MM.1S (cell line): Measurements from ENCODE around the gene POLL.

ENCODE experiments used
- DNase-seq: peaks from one replicate; pipeline ENCODE4 v3.0.0-alpha.2; 2015
- H2AFZ ChIP-seq: fragments of 300-600 bp; sonication (generic); 2 replicates; pipeline ENCODE4 v1.6.0; 2016; ENCODE audit warnings: antibody characterized with exemption, low read length
- H3F3A ChIP-seq: fragments of 300-600 bp; sonication (generic); 2 replicates; pipeline ENCODE4 v1.6.1; 2016; ENCODE audit warnings: mild to moderate bottlenecking, antibody characterized with exemption, low read length, moderate library complexity, mixed read lengths; ENCODE audit not compliant: insufficient read depth
- H3K27ac ChIP-seq: fragments of 300-600 bp; sonication (generic); 2 replicates; pipeline ENCODE4 v1.5.1; 2016; ENCODE audit warnings: mild to moderate bottlenecking, low read length
- H3K27me3 ChIP-seq: fragments of 300-600 bp; sonication (generic); replicated peaks from 2 replicates; pipeline ENCODE4 v1.6.0; 2016; ENCODE audit warnings: low read length; ENCODE audit not compliant: insufficient read depth
- H3K36me3 ChIP-seq: fragments of 300-600 bp; sonication (generic); replicated peaks from 2 replicates; pipeline ENCODE4 v1.6.1; 2016; ENCODE audit warnings: mild to moderate bottlenecking, low read length, mixed read lengths; ENCODE audit not compliant: insufficient read depth
- H3K4me1 ChIP-seq: fragments of 300-600 bp; sonication (generic); 2 replicates; pipeline ENCODE4 v1.6.1; 2016; ENCODE audit warnings: low read length, mixed read lengths
- H3K4me2 ChIP-seq: fragments of 300-600 bp; sonication (generic); 2 replicates; pipeline ENCODE4 v1.6.0; 2016; ENCODE audit warnings: low read depth, low read length
- H3K4me3 ChIP-seq: fragments of 300-600 bp; sonication (generic); 2 replicates; pipeline ENCODE4 v1.5.1; 2016; ENCODE audit warnings: low read length, mixed read lengths
- H3K79me2 ChIP-seq: fragments of 300-600 bp; sonication (generic); 2 replicates; pipeline ENCODE4 v1.6.1; 2016; ENCODE audit warnings: mixed run types, low read length, mixed read lengths
- H3K9ac ChIP-seq: fragments of 300-600 bp; sonication (generic); 2 replicates; pipeline ENCODE4 v1.6.1; 2016; ENCODE audit warnings: low read length, mixed read lengths
- H3K9me2 ChIP-seq: fragments of 300-600 bp; sonication (generic); replicated peaks from 2 replicates; pipeline ENCODE4 v1.6.1; 2016; ENCODE audit warnings: mild to moderate bottlenecking, low read length, mixed read lengths; ENCODE audit not compliant: insufficient read depth
- H3K9me3 ChIP-seq: fragments of 300-600 bp; sonication (generic); replicated peaks from 2 replicates; pipeline ENCODE4 v1.6.1; 2016; ENCODE audit warnings: mild to moderate bottlenecking, low read length, mixed read lengths; ENCODE audit not compliant: insufficient read depth
- H4K20me1 ChIP-seq: fragments of 300-600 bp; sonication (generic); 2 replicates; pipeline ENCODE4 v1.6.1; 2016; ENCODE audit warnings: mild to moderate bottlenecking, low read length, moderate library complexity, mixed read lengths; ENCODE audit not compliant: insufficient read depth
- EZH2 ChIP-seq: fragments of 300-600 bp; sonication (generic); optimal IDR thresholded peaks from 2 replicates; pipeline ENCODE3; 2017; ENCODE audit warnings: low read depth, mild to moderate bottlenecking, antibody characterized with exemption, low read length, mixed read lengths
- EZH2phosphoT487 ChIP-seq: fragments of 300-600 bp; sonication (generic); IDR thresholded peaks from 2 replicates; pipeline ENCODE4 v1.6.1; 2018; ENCODE audit warnings: antibody characterized with exemption, low read length
- TF ChIP-seq, protein P1 (sequence below): fragments of 300-600 bp; sonication (generic); IDR thresholded peaks from 2 replicates; pipeline ENCODE4 v1.5.1; 2016; ENCODE audit warnings: antibody characterized with exemption, low read length, mixed read lengths

Gene POLL

DNA sequence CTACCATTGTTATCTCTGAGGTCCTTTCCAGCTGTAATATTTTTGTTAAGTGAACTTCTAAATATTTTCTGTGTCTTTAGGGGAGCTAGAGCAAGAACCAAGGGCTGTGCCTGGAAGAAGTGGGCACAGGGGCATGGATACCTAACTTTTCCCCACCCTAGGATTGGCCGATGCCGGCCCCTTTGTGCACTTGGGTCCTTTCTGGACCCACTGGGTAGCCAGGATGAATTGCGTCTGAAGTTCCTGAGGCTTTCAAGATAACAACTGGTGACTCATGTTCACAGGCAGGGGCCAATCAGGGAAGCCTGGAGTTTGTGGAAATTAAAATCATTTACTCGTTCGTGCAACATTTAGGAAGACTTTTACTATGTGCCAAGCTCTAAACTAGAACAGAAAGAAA is 822 bp upstream of the POLL start:
- H3K27me3 ChIP-seq = no peaks in the 10 kb centered on the region
- no peaks in the 10 kb centered on the region for H3K9me3 ChIP-seq
- peak overlapping the region; percentile 66; the same call in 1 of the 2 replicates for H3K9ac ChIP-seq
- H3K79me2 ChIP-seq = peaks cover 11% of the 10 kb centered on the region
- no peaks in the 10 kb centered on the region; the same call in 1 of the 2 replicates for H3K36me3 ChIP-seq
- H3K9me2 ChIP-seq = no peaks in the 10 kb centered on the region
- no peak for DNase-seq
- H3F3A ChIP-seq = peaks cover 6% of the 10 kb centered on the region; the same call in 1 of the 2 replicates
- peak overlapping the region; percentile 70 for H3K4me3 ChIP-seq
- H4K20me1 ChIP-seq = no peaks in the 10 kb centered on the region
- H2AFZ ChIP-seq = peak overlapping the region; percentile 76
- peaks cover 12% of the 10 kb centered on the region for H3K4me1 ChIP-seq
- H3K27ac ChIP-seq = no peak overlapping the region
- peak overlapping the region; percentile 82 for H3K4me2 ChIP-seq
- TF ChIP-seq, protein P1, sequence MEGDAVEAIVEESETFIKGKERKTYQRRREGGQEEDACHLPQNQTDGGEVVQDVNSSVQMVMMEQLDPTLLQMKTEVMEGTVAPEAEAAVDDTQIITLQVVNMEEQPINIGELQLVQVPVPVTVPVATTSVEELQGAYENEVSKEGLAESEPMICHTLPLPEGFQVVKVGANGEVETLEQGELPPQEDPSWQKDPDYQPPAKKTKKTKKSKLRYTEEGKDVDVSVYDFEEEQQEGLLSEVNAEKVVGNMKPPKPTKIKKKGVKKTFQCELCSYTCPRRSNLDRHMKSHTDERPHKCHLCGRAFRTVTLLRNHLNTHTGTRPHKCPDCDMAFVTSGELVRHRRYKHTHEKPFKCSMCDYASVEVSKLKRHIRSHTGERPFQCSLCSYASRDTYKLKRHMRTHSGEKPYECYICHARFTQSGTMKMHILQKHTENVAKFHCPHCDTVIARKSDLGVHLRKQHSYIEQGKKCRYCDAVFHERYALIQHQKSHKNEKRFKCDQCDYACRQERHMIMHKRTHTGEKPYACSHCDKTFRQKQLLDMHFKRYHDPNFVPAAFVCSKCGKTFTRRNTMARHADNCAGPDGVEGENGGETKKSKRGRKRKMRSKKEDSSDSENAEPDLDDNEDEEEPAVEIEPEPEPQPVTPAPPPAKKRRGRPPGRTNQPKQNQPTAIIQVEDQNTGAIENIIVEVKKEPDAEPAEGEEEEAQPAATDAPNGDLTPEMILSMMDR = no peak
- TF ChIP-seq EZH2phosphoT487 (no peak), EZH2 (no peak)

DNA sequence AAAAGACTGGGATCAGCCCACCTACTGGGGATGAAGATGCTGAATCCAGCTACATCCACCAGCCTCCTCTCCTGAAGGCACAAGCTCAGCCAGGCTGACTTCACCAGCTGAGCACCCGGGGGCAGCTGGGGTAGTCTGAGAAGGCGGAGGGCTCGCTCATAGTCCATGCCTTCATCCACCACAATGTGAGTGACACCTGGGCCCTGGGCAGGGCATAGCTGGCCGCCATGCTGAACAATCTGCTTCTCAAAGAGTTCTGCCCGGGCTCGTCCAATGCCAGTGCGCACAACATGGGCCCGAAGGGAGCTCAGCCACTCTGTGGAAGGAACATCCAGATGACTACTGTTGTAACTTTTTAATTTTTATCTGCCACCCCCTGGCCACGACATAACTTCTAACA is 2.2 kb downstream of the POLL start:
- H3K9ac ChIP-seq = no peak overlapping the region
- no peaks in the 10 kb centered on the region for H3K9me2 ChIP-seq
- no peaks in the 10 kb centered on the region for H3K27me3 ChIP-seq
- no peak overlapping the region for H3K27ac ChIP-seq
- H3K4me3 ChIP-seq = no peak overlapping the region
- DNase-seq = no peak
- no peaks in the 10 kb centered on the region for H3K9me3 ChIP-seq
- peaks cover 21% of the 10 kb centered on the region for H3K4me1 ChIP-seq
- H4K20me1 ChIP-seq = no peaks in the 10 kb centered on the region
- H3K4me2 ChIP-seq = no peak overlapping the region
- no peaks in the 10 kb centered on the region; the same call in 1 of the 2 replicates for H3K36me3 ChIP-seq
- H3K79me2 ChIP-seq = peaks cover 11% of the 10 kb centered on the region
- no peak overlapping the region for H2AFZ ChIP-seq
- peaks cover 12% of the 10 kb centered on the region for H3F3A ChIP-seq
- TF ChIP-seq EZH2phosphoT487 = no peak
- TF ChIP-seq, protein P1 = no peak
- TF ChIP-seq EZH2 = no peak

DNA sequence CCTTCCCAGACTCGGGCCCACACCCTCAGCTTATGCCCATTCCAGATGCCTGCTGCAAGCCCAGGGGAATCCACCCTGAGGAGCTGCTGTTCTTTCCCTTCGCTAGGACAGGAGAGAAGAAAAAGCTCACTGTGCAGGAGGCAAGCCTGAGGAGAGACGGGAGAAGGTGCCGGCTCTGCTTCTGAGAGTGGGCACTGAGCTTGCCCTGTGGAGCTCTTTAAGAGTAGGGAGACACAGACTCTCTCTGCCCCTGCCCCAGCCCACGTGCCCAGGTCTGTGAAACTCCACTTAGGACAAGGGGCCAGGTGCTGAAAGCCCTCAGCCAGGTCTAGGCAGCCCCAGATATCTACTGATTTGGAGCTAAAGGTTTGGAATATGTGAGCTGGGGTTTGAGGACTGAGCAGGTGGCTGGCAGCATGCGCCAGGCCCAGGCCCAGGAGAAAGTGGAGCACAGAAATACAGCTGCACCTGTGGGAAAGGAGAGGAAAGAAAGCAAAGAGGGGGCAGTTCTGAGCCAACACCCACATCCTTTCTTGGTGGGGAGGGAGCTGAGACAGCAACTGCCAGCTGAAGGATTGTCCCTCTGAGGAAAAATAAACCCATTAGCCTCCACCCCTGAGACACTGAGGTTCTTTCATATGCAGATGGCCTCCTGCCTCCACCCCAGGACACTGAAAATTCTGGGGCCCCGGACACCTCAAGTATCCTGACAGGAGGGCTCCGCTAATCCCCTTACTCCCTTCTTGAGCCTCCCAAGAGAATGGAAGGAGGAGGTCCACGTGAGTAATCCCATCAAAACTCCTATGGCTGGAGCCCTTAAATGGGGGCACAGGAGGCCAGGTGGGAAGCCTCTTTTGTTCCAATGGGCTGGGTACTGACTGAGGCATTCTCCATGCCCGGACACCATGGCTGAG is 7.3 kb downstream of the POLL start:
- TF ChIP-seq EZH2 (no peak), EZH2phosphoT487 (no peak)
- TF ChIP-seq, protein P1 = no peak
- no peaks in the 10 kb centered on the region for H3K79me2 ChIP-seq
- H3K27ac ChIP-seq = peak overlapping the region; percentile 8; the same call in 1 of the 2 replicates
- no peak overlapping the region for H2AFZ ChIP-seq
- peak overlapping the region; percentile 46 for H3K4me2 ChIP-seq
- peaks cover 17% of the 10 kb centered on the region for H3K4me1 ChIP-seq
- no peaks in the 10 kb centered on the region for H4K20me1 ChIP-seq
- no peaks in the 10 kb centered on the region for H3K27me3 ChIP-seq
- H3K9me3 ChIP-seq = no peaks in the 10 kb centered on the region
- H3K9me2 ChIP-seq = no peaks in the 10 kb centered on the region
- DNase-seq = peak; percentile 61
- H3K4me3 ChIP-seq = no peak overlapping the region
- H3K36me3 ChIP-seq = no peaks in the 10 kb centered on the region; the same call in 1 of the 2 replicates
- no peak overlapping the region for H3K9ac ChIP-seq
- H3F3A ChIP-seq = peaks cover 12% of the 10 kb centered on the region
